GM10266 (cell line): Measurements from ENCODE around the gene MYO3A.
"Not testable (repeated sequence)": the region's sequence is repeated elsewhere in the genome, so short reads cannot be mapped to it uniquely, and the experiment has no call there.

Experiments used
- DNase-seq: peaks from one replicate; pipeline ENCODE4 v3.0.0; 2012; ENCODE audit errors: extremely low spot score
- TF ChIP-seq, protein P1 (sequence below): IDR thresholded peaks from 2 replicates; pipeline ENCODE4 v1.5.1; 2012; ENCODE audit warnings: mild to moderate bottlenecking, low read depth; ENCODE audit not compliant: control insufficient read depth, insufficient read depth; ENCODE audit errors: missing control alignments

MYO3A gene

DNA sequence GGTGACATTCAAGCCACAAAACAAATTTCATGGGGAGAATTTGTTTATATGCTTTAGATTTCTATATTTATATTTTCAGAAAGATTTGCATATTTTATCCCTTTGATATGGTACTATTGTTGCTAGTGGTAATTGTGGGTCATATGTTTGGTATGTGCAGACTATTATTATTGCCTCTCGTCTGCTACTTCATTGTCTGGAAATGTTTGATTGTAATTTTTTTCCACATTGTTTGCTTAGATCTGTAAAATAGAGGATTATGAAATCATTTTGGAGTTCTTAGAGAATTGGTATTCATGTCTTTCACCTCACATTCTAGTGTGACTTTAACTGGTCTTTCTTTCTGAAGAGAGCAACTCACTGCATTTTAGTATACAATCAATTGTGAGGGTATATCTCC is 44.7 kb downstream of the MYO3A start:
- TF ChIP-seq, protein P1, sequence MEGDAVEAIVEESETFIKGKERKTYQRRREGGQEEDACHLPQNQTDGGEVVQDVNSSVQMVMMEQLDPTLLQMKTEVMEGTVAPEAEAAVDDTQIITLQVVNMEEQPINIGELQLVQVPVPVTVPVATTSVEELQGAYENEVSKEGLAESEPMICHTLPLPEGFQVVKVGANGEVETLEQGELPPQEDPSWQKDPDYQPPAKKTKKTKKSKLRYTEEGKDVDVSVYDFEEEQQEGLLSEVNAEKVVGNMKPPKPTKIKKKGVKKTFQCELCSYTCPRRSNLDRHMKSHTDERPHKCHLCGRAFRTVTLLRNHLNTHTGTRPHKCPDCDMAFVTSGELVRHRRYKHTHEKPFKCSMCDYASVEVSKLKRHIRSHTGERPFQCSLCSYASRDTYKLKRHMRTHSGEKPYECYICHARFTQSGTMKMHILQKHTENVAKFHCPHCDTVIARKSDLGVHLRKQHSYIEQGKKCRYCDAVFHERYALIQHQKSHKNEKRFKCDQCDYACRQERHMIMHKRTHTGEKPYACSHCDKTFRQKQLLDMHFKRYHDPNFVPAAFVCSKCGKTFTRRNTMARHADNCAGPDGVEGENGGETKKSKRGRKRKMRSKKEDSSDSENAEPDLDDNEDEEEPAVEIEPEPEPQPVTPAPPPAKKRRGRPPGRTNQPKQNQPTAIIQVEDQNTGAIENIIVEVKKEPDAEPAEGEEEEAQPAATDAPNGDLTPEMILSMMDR: no peak
- no peak for DNase-seq

- DNase-seq: no peak
- TF ChIP-seq, protein P1: no peak
Measured at GRCh38 chr10:25982107-25982506, 48.1 kb downstream of the MYO3A start.

- TF ChIP-seq, protein P1: no peak
- no peak for DNase-seq
Measured at GRCh38 chr10:25988583-25988982, 54.6 kb downstream of the MYO3A start.

DNA sequence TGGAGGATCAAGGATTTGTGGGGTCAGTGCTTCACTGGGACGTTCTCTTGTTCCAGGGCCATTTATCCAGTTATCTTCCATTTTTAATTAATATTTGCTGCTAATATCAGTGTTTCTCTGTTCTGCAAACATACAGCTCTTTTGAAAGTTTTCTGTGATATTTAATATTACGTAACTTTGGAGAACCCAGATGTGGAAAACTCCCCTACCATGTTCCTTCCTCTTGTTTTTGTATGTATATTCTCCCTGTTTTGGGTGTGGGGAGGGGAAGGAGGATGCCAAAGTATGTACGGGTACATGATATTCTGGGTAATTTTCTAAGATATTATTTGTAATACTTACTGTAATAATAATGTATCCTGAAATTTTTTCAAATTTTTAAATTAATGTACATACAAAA is 55.9 kb downstream of the MYO3A start:
- TF ChIP-seq, protein P1: no peak
- DNase-seq: no peak

DNA sequence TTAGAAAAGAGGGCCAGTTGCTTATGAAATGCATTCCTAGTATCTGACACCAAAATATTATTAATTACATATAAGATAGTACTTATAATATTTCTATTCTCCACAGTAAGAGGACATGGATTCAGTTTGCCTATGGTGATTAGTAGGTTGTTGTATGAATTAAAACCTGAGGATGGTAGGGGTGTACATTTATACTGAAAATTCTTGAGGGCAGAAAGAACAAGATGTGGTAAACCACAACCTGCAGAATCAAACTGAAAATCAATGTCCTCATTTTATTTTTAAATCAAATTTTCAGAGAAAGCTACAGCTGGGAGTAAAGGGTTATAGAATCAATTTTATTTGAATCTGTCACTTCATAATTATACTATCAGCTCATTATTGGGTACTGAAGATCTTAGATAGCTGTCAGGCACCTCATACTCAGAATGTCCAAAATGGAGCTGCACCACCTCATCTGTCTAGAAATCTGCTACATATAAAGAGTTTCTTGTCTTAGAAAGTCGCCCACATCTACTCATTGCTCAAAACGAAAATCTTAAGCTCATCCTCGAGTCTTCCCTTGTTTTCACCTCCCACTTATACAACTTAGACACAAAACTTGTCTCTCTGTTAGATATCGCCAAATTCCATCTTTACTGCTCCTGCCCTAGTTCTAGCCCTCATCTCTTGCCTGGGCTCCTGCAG is 65.4 kb downstream of the MYO3A start:
- TF ChIP-seq, protein P1: no peak
- DNase-seq: no peak

- TF ChIP-seq, protein P1: no peak
- no peak for DNase-seq
Measured at GRCh38 chr10:26000971-26001370, 66.9 kb downstream of the MYO3A start.

DNA sequence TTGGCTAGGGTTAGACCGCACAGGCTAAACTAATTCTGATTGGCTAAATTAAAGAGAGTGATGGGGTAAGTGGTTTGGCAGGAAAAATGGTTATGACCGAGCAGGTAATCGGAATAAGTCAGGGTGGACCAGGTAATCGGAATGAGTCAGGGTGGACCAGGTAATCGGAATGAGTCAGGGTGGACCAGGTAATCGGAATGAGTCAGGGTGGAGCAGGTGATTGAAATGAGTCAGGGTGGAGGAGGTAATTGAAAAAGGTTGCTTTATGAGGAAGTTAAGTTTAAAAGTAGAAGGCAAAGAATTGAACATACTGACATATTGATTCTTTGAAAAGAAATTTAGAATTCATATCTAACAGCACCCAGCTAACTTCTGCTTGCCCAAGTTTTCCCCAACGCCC is 68.4 kb downstream of the MYO3A start:
- DNase-seq: not testable (repeated sequence)

DNA sequence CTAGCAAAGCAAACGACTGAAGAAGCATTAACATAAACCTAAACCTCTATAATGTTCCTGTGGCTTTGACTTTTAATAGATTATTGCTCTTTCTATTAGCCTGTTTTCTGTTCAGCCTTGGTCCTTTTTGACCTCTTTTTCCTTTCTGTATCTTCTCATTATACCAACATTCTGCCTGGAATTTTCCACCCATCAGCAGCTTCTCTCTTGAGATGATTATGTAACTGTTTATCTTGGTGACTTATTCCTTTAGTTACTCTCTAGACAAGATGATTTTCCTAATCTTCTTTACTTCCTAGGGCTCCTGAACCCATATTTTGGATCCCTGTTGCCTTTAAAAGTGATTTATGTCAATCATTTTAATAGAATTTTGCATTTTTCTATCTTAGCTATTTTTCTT is 81.1 kb downstream of the MYO3A start:
- no peak for DNase-seq
- TF ChIP-seq, protein P1: no peak
